GM23248 (cell line): ENCODE measurements around the gene SDK2. TPM values are rescaled to one million over a fixed set of nuclear protein-coding genes. Genes with fewer than 3 reads are reported as not detected.

Source experiments
- DNase-seq: peaks from one replicate; pipeline ENCODE4 v3.0.0-alpha.2; 2015
- H2AFZ ChIP-seq: fragments of 200-600 bp; sonication (generic); 2 replicates; pipeline ENCODE4 v1.6.1; 2016; ENCODE audit warnings: antibody characterized with exemption
- H3F3A ChIP-seq: fragments of 200-600 bp; sonication (generic); 2 replicates; pipeline ENCODE4 v1.6.1; 2016; ENCODE audit warnings: mild to moderate bottlenecking, antibody characterized with exemption, mixed run types; ENCODE audit not compliant: insufficient read depth
- H3K27ac ChIP-seq: fragments of 200-600 bp; sonication (generic); 2 replicates; pipeline ENCODE4 v1.5.1; 2016; ENCODE audit warnings: mild to moderate bottlenecking
- H3K27me3 ChIP-seq: fragments of 200-600 bp; sonication (generic); replicated peaks from 2 replicates; pipeline ENCODE4 v1.6.1; 2016; ENCODE audit warnings: mild to moderate bottlenecking; ENCODE audit not compliant: insufficient read depth
- H3K36me3 ChIP-seq: fragments of 200-600 bp; sonication (generic); 2 replicates; pipeline ENCODE4 v1.6.1; 2016; ENCODE audit warnings: low read depth, mild to moderate bottlenecking
- H3K4me1 ChIP-seq: fragments of 200-600 bp; sonication (generic); 2 replicates; pipeline ENCODE4 v1.6.1; 2016; ENCODE audit warnings: mild to moderate bottlenecking; ENCODE audit not compliant: insufficient read depth
- H3K4me2 ChIP-seq: fragments of 200-600 bp; sonication (generic); one replicate; pipeline ENCODE4 v1.6.1; 2016; ENCODE audit warnings: mild to moderate bottlenecking; ENCODE audit not compliant: unreplicated experiment
- H3K4me3 ChIP-seq: fragments of 200-600 bp; sonication (generic); 2 replicates; pipeline ENCODE4 v1.5.1; 2016; ENCODE audit warnings: mild to moderate bottlenecking
- H3K79me2 ChIP-seq: fragments of 200-600 bp; sonication (generic); 2 replicates; pipeline ENCODE4 v1.6.1; 2016; ENCODE audit warnings: mild to moderate bottlenecking; ENCODE audit not compliant: insufficient read depth
- H3K9ac ChIP-seq: fragments of 200-600 bp; sonication (generic); 2 replicates; pipeline ENCODE4 v1.6.1; 2016; ENCODE audit warnings: mild to moderate bottlenecking
- H3K9me2 ChIP-seq: fragments of 200-600 bp; sonication (generic); 2 replicates; pipeline ENCODE4 v1.6.1; 2016; ENCODE audit warnings: mixed run types, mild to moderate bottlenecking, moderate library complexity; ENCODE audit not compliant: insufficient read depth
- H3K9me3 ChIP-seq: fragments of 200-600 bp; sonication (generic); one replicate; pipeline ENCODE4 v1.6.1; 2017; ENCODE audit warnings: low read depth
- H4K20me1 ChIP-seq: fragments of 200-600 bp; sonication (generic); 2 replicates; pipeline ENCODE4 v1.6.0; 2016; ENCODE audit not compliant: insufficient read depth
- EZH2 ChIP-seq: fragments of 200-600 bp; sonication (generic); IDR thresholded peaks from 2 replicates; pipeline ENCODE4 v1.6.1; 2018; ENCODE audit warnings: antibody characterized with exemption, mild to moderate bottlenecking; ENCODE audit not compliant: insufficient read depth, poor library complexity, severe bottlenecking
- EZH2phosphoT487 ChIP-seq: fragments of 200-600 bp; sonication (generic); IDR thresholded peaks from 2 replicates; pipeline ENCODE4 v1.6.1; 2018; ENCODE audit warnings: antibody characterized with exemption, moderate library complexity, mild to moderate bottlenecking, low read depth; ENCODE audit not compliant: insufficient read depth
- WGBS, 2 experiments: methylation state at CpG; one replicate each; pipeline ENCODE4 v1.1.6; 2015 to 2017; ENCODE audit warnings: low lambda C conversion rate in 2 of 2, low coverage in 1 of 2; ENCODE audit errors: missing lambda C conversion rate in 2 of 2; 5-methylcytosine and 5-hydroxymethylcytosine counted together
- in situ Hi-C: fragments of 300-500 bp; cut with MboI; formaldehyde crosslinking; loops from 2 replicates; pipeline ENCODE4 v1.15.0; 2020
- polyA plus RNA-seq: library from polyadenylated mRNA; unstranded; fragments of >200 nt; fragmentation: Nextera tagmentation; extraction: Ambion mirVana; gene quantifications from 2 replicates; pipeline ENCODE4 v1.2.1, GENCODE V29; 2016
- total RNA-seq: library from RNA; depleted of rRNA; stranded (reverse); fragments of >200 nt; shearing (Covaris generic); gene quantifications from 2 replicates; pipeline ENCODE4 v1.2.3, GENCODE V29; 2014

Gene SDK2
- total and polyA plus RNA-seq, 2 experiments from 2014 or later: under 0.01 to 0.03 TPM

GRCh38 chr17:73364155-73364522 lies 280.1 kb downstream of the SDK2 start:
- 94% methylated on average over 4 of the region's 4 CpGs for WGBS, 2 experiments
- Histone ChIP-seq H3K36me3 (no peaks in the 10 kb centered on the region), H3K27ac (no peak overlapping the region), H4K20me1 (no peaks in the 10 kb centered on the region), H3K4me2 (no peak overlapping the region), H3K9me2 (no peaks in the 10 kb centered on the region), H3K27me3 (peaks cover 8% of the 10 kb centered on the region), H3K9me3 (no peaks in the 10 kb centered on the region), H3K79me2 (no peaks in the 10 kb centered on the region), H3F3A (no peaks in the 10 kb centered on the region), H3K4me3 (no peak overlapping the region), H3K4me1 (0 out of 2 replicates have a peak, but pooled peaks cover 4% of the 10 kb centered on the region), H3K9ac (no peak overlapping the region), H2AFZ (no peak overlapping the region)
- TF ChIP-seq EZH2 (no peak), EZH2phosphoT487 (no peak)
- no peak for DNase-seq
- in situ Hi-C loops: loop anchor here (25.0 kb wide), 2 partner anchors 652 to 777 kb away; no protein-coding TSS in a partner anchor

- Histone ChIP-seq H3K79me2 (no peaks in the 10 kb centered on the region), H3K27me3 (peaks cover 8% of the 10 kb centered on the region), H3K9ac (no peak overlapping the region), H2AFZ (no peak overlapping the region), H3K4me1 (0 out of 2 replicates have a peak, but pooled peaks cover 4% of the 10 kb centered on the region), H3K4me2 (no peak overlapping the region), H4K20me1 (no peaks in the 10 kb centered on the region), H3K9me3 (no peaks in the 10 kb centered on the region), H3F3A (no peaks in the 10 kb centered on the region), H3K9me2 (no peaks in the 10 kb centered on the region), H3K4me3 (no peak overlapping the region), H3K36me3 (no peaks in the 10 kb centered on the region), H3K27ac (no peak overlapping the region)
- in situ Hi-C loops: loop anchor here (25.0 kb wide), 2 partner anchors 651 to 776 kb away; no protein-coding TSS in a partner anchor
- WGBS, 2 experiments: 86 to 87% methylated on average over 8 of the region's 8 CpGs
- TF ChIP-seq EZH2phosphoT487 (no peak), EZH2 (no peak)
- no peak for DNase-seq
These were observed 280.6 kb downstream of the SDK2 start for GRCh38 chr17:73363442-73364154.

GRCh38 chr17:73362697-73363096 lies 281.5 kb downstream of the SDK2 start:
- Histone ChIP-seq H3K9me2 (no peaks in the 10 kb centered on the region), H3K27ac (no peak overlapping the region), H3K4me1 (0 out of 2 replicates have a peak, but pooled peaks cover 4% of the 10 kb centered on the region), H2AFZ (no peak overlapping the region), H4K20me1 (no peaks in the 10 kb centered on the region), H3K9ac (no peak overlapping the region), H3K27me3 (peaks cover 8% of the 10 kb centered on the region), H3K36me3 (no peaks in the 10 kb centered on the region), H3K4me2 (no peak overlapping the region), H3F3A (no peaks in the 10 kb centered on the region), H3K79me2 (no peaks in the 10 kb centered on the region), H3K9me3 (no peaks in the 10 kb centered on the region), H3K4me3 (no peak overlapping the region)
- WGBS, 2 experiments: 81 to 93% methylated on average over 10 to 11 of the region's 11 CpGs
- TF ChIP-seq EZH2phosphoT487 (no peak), EZH2 (no peak)
- in situ Hi-C loops: loop anchor here (25.0 kb wide), 2 partner anchors 650 to 775 kb away; no protein-coding TSS in a partner anchor
- no peak for DNase-seq

GRCh38 chr17:73360961-73361761 lies 283.1 kb downstream of the SDK2 start:
- no peaks in the 10 kb centered on the region for H3F3A ChIP-seq
- H2AFZ ChIP-seq: no peak overlapping the region
- H3K9me2 ChIP-seq: no peaks in the 10 kb centered on the region
- H3K9ac ChIP-seq: no peak overlapping the region
- H3K27ac ChIP-seq: no peak overlapping the region
- no peaks in the 10 kb centered on the region for H3K36me3 ChIP-seq
- H3K4me1 ChIP-seq: 0 out of 2 replicates have a peak, but pooled peaks cover 4% of the 10 kb centered on the region
- no peaks in the 10 kb centered on the region for H3K9me3 ChIP-seq
- TF ChIP-seq EZH2phosphoT487: no peak
- TF ChIP-seq EZH2: no peak
- no peak overlapping the region for H3K4me2 ChIP-seq
- H4K20me1 ChIP-seq: no peaks in the 10 kb centered on the region
- H3K27me3 ChIP-seq: peaks cover 8% of the 10 kb centered on the region
- no peaks in the 10 kb centered on the region for H3K79me2 ChIP-seq
- no peak for DNase-seq
- H3K4me3 ChIP-seq: no peak overlapping the region
- 81% methylated on average over 25 to 29 of the region's 29 CpGs for WGBS, 2 experiments
- in situ Hi-C loops: loop anchor here (25.0 kb wide), 2 partner anchors 649 to 774 kb away; no protein-coding TSS in a partner anchor
